Right atrium auricular region (tissue), 2 donors: ENCODE results near the gene GP1BB. TPM values are rescaled to one million over a fixed set of nuclear protein-coding genes. Genes with fewer than 3 reads are reported as not detected.
A peak's percentile ranks its signal among the peaks of the same experiment; 100 is the strongest.

Experiments used
- DNase-seq: peaks from one replicate; pipeline ENCODE4 v3.0.0-alpha.2; 2019; ENCODE audit warnings: low spot score
- H3K27ac ChIP-seq, 2 donors: fragments of 200-600 bp; sonication (generic); 1 replicate in 1 of 2; 2 replicates in 1 of 2; pipeline ENCODE4 v1.5.1; 2016 to 2019
- H3K27me3 ChIP-seq, 2 donors: fragments of 200-600 bp; sonication (generic); one replicate each; pipeline versions ENCODE4 v1.5.1 to v1.6.0; 2017 to 2019
- H3K36me3 ChIP-seq: fragments of 200-600 bp; sonication (generic); one replicate; pipeline ENCODE4 v1.5.1; 2016
- H3K4me1 ChIP-seq, 2 donors: fragments of 200-600 bp; sonication (generic); one replicate each; pipeline versions ENCODE4 v1.5.1 to v1.6.0; 2017 to 2019
- H3K4me3 ChIP-seq, 2 donors: fragments of 200-600 bp; sonication (generic); 1 replicate in 1 of 2; 2 replicates in 1 of 2; pipeline ENCODE4 v1.5.1; 2017 to 2019; ENCODE audit warnings: mild to moderate bottlenecking in 1 of 2, moderate library complexity in 1 of 2
- H3K9me3 ChIP-seq, 2 donors: fragments of 200-600 bp; sonication (generic); one replicate each; pipeline ENCODE4 v1.5.1; 2019
- CTCF ChIP-seq, 2 donors: fragments of 200-600 bp; sonication (generic); IDR thresholded peaks; one replicate each; pipeline ENCODE4 v1.5.1; 2019; ENCODE audit warnings: antibody characterized with exemption in 2 of 2
- total RNA-seq, 2 donors: library from RNA; depleted of rRNA; stranded (reverse); fragments of >200 nt; gene quantifications; one replicate each; pipeline ENCODE4 v1.1.0, GENCODE V29; 2016

Gene GP1BB
- total RNA-seq, 2 donors from 2014 or later = 25.8 to 34.7 TPM

GRCh38 chr22:19762568-19763457 is 39.5 kb downstream of the GP1BB start:
- Histone ChIP-seq H3K27me3 (peaks cover 22 to 57% of the 10 kb centered on the region in 2 donors), H3K27ac (no peak overlapping the region), H3K36me3 (no peaks in the 10 kb centered on the region), H3K4me3 (no peak overlapping the region), H3K9me3 (no peaks in the 10 kb centered on the region), H3K4me1 (peaks cover 0 to 36% of the 10 kb centered on the region in 2 donors)
- no peak for TF ChIP-seq CTCF (IDR thresholded peaks at IDR 0.05)
- DNase-seq = no peak

- no peak for DNase-seq
- no peak for TF ChIP-seq CTCF (IDR thresholded peaks at IDR 0.05)
- Histone ChIP-seq H3K9me3 (no peaks in the 10 kb centered on the region), H3K27ac (no peak overlapping the region), H3K4me3 (no peak overlapping the region), H3K4me1 (peaks cover 0 to 43% of the 10 kb centered on the region in 2 donors), H3K36me3 (no peaks in the 10 kb centered on the region), H3K27me3 (peaks cover 31 to 63% of the 10 kb centered on the region in 2 donors)
These were observed 40.3 kb downstream of the GP1BB start for GRCh38 chr22:19763458-19764298.

- no peaks in the 10 kb centered on the region for H3K36me3 ChIP-seq
These were observed 40.9 kb downstream of the GP1BB start for GRCh38 chr22:19764299-19764593.

GRCh38 chr22:19764636-19765476 is 41.5 kb downstream of the GP1BB start:
- H3K36me3 ChIP-seq = no peaks in the 10 kb centered on the region
- H3K27ac ChIP-seq = no peak overlapping the region
- H3K4me3 ChIP-seq = no peak overlapping the region
- TF ChIP-seq CTCF (IDR thresholded peaks at IDR 0.05) = no peak
- peaks cover 26 to 51% of the 10 kb centered on the region in 2 donors for H3K27me3 ChIP-seq
- DNase-seq = no peak
- H3K9me3 ChIP-seq = no peaks in the 10 kb centered on the region
- H3K4me1 ChIP-seq = peaks cover 0 to 33% of the 10 kb centered on the region in 2 donors

More at GRCh38 chr22:19764299-19764593, 40.9 kb downstream of the GP1BB start:
- DNase-seq = no peak
- Histone ChIP-seq H3K27me3 (peaks cover 31 to 57% of the 10 kb centered on the region in 2 donors), H3K9me3 (no peaks in the 10 kb centered on the region), H3K27ac (no peak overlapping the region), H3K4me3 (no peak overlapping the region), H3K4me1 (peaks cover 0 to 38% of the 10 kb centered on the region in 2 donors)
- no peak for TF ChIP-seq CTCF (IDR thresholded peaks at IDR 0.05)

GRCh38 chr22:19765477-19766239 is 42.3 kb downstream of the GP1BB start:
- Histone ChIP-seq H3K27me3 (peaks cover 23 to 50% of the 10 kb centered on the region in 2 donors), H3K4me1 (peaks cover 0 to 33% of the 10 kb centered on the region in 2 donors), H3K4me3 (peak overlapping the region in 1 of 2 donors; percentile 45), H3K27ac (no peak overlapping the region), H3K9me3 (no peaks in the 10 kb centered on the region), H3K36me3 (no peaks in the 10 kb centered on the region)
- no peak for TF ChIP-seq CTCF (IDR thresholded peaks at IDR 0.05)
- DNase-seq = no peak
